Esophagus muscularis mucosa (tissue), 4 donors: ENCODE results near the gene CLINT1. TPM values are rescaled to one million over a fixed set of nuclear protein-coding genes. Genes with fewer than 3 reads are reported as not detected.

ENCODE experiments used
- DNase-seq: peaks from one replicate; pipeline ENCODE4 v3.0.0-alpha.2; 2017; ENCODE audit errors: extremely low spot score
- H3K27ac ChIP-seq, 4 donors: fragments of 200-600 bp; sonication (generic); replicated peaks in 1 of 4; 1 replicate in 3 of 4; 2 replicates in 1 of 4; pipeline ENCODE4 v1.5.1; 2016 to 2019; ENCODE audit warnings: mild to moderate bottlenecking in 1 of 4
- H3K27me3 ChIP-seq, 4 donors: fragments of 200-600 bp; sonication (generic); one replicate each; pipeline versions ENCODE4 v1.5.1 to v1.6.0; 2016 to 2019
- H3K36me3 ChIP-seq, 4 donors: fragments of 200-600 bp; sonication (generic); one replicate each; pipeline ENCODE4 v1.5.1; 2016 to 2019
- H3K4me1 ChIP-seq, 4 donors: fragments of 200-600 bp; sonication (generic); one replicate each; pipeline ENCODE4 v1.5.1; 2016 to 2019
- H3K4me3 ChIP-seq, 4 donors: fragments of 200-600 bp; sonication (generic); 1 replicate in 2 of 4; 2 replicates in 2 of 4; pipeline ENCODE4 v1.5.1; 2016 to 2019; ENCODE audit warnings: mild to moderate bottlenecking in 4 of 4, moderate library complexity in 1 of 4
- H3K9me3 ChIP-seq, 4 donors: fragments of 200-600 bp; sonication (generic); 1 replicate in 3 of 4; 2 replicates in 1 of 4; pipeline ENCODE4 v1.5.1; 2016 to 2019
- EP300 ChIP-seq: sonication (generic); formaldehyde crosslinking; IDR thresholded peaks from one replicate; pipeline ENCODE4 v1.6.1; 2017; ENCODE audit warnings: antibody characterized with exemption
- POLR2A ChIP-seq: fragments of 450-650 bp; IDR thresholded peaks from one replicate; pipeline ENCODE4 v1.6.1; 2017; ENCODE audit warnings: antibody characterized with exemption, moderate library complexity, mild to moderate bottlenecking, low read depth
- POLR2AphosphoS5 ChIP-seq, 2 donors: sonication (generic); formaldehyde crosslinking; IDR thresholded peaks; one replicate each; pipeline ENCODE4 v1.6.1; 2017; ENCODE audit warnings: antibody characterized with exemption in 2 of 2
- WGBS: methylation state at CpG from one replicate; pipeline ENCODE4 v1.1.5; 2018; 5-methylcytosine and 5-hydroxymethylcytosine counted together
- intact Hi-C: fragments of 100-400 bp; cut with DNase I; formaldehyde crosslinking; loops from one replicate; pipeline ENCODE4 v1.15.1; 2023
- total RNA-seq, 4 donors: library from RNA; depleted of rRNA; stranded (reverse); fragments of >200 nt; gene quantifications; one replicate each; pipeline versions ENCODE4 v1.1.0 to v1.2.1, GENCODE V29; 2016
- TF ChIP-seq, protein P1 (sequence below), 3 experiments: fragments of 200-600 bp in 2 of 3; fragments of 450-650 bp in 1 of 3; sonication (generic) in 2 of 3; IDR thresholded peaks; one replicate each; pipeline ENCODE4 v1.5.1; 2017 to 2019; ENCODE audit warnings: antibody characterized with exemption in 3 of 3, mild to moderate bottlenecking in 2 of 3, moderate library complexity in 1 of 3

CLINT1 gene
- total RNA-seq, 4 donors from 2014 or later, result 84.3 to 118 (median 107) TPM

DNA sequence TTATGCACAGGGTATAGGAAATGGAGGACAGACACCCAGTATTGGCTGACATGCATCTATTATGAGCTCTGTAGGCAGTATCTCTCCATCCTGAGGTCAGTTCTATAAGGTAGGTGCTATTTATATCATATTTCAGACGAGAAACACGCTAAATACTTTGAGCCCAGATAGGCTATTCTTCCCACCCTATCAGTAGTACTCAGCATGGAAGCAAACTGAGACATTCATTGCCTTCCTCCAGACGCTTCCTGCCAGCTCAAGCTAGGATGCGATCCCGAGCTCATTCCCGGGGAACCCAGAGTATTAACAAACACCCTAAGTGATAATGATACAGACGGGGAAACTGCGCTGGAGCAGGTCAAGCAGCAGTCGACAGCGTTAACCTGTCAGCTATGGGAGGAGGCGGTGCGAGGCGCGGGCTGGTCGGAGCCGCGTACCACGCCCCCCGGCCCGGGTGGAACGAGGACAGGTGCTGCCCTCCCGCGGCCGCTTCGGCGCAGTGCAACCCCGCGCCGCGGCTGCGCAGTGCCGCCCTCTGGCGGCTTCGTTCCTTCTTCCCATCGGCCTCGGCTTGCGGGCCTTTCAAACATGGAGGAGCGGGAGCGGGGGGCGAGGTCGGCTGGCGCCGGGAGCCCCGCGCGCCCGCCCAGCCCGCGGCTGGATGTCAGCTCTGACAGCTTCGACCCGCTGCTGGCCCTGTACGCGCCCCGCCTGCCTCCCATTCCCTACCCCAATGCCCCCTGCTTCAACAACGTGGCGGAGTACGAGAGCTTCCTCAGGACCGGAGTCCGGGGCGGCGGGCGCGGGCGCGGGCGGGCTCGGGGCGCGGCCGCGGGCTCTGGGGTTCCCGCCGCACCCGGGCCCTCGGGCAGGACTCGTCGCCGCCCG is 115.5 kb downstream of the CLINT1 start, which contains the start of gene LSM11:
TSS of gene LSM11 (plus strand) at position 550 of the 888 bp plus-strand sequence. CDS start at position 589, 39 bp downstream.
- peaks cover 7 to 19% (median 11%) of the 10 kb centered on the region in 4 donors for H3K36me3 ChIP-seq
- peak; percentile 97 for DNase-seq
- peaks cover 11 to 48% (median 45%) of the 10 kb centered on the region in 4 donors for H3K4me1 ChIP-seq
- peak within 1 kb of the TSS; percentile 88 to 99 (median 95) for H3K4me3 ChIP-seq
- H3K9me3 ChIP-seq, result no peaks in the 10 kb centered on the region
- H3K27me3 ChIP-seq, result no peaks in the 10 kb centered on the region
- 0% methylated on average over 6 of the region's 79 CpGs for WGBS
- peak within 1 kb of the TSS; percentile 89 to 96 (median 92) for H3K27ac ChIP-seq
- TF ChIP-seq POLR2AphosphoS5 (IDR thresholded peaks at IDR 0.05) (peak; percentile 81 to 86), POLR2A (no peak)
- TF ChIP-seq, protein P1, sequence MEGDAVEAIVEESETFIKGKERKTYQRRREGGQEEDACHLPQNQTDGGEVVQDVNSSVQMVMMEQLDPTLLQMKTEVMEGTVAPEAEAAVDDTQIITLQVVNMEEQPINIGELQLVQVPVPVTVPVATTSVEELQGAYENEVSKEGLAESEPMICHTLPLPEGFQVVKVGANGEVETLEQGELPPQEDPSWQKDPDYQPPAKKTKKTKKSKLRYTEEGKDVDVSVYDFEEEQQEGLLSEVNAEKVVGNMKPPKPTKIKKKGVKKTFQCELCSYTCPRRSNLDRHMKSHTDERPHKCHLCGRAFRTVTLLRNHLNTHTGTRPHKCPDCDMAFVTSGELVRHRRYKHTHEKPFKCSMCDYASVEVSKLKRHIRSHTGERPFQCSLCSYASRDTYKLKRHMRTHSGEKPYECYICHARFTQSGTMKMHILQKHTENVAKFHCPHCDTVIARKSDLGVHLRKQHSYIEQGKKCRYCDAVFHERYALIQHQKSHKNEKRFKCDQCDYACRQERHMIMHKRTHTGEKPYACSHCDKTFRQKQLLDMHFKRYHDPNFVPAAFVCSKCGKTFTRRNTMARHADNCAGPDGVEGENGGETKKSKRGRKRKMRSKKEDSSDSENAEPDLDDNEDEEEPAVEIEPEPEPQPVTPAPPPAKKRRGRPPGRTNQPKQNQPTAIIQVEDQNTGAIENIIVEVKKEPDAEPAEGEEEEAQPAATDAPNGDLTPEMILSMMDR (IDR thresholded peaks at IDR 0.05), result peak in 2 of 3 experiments; percentile 99
- intact Hi-C loops, result loop anchor here (10.0 kb wide), 2 partner anchors 179 to 379 kb away; no protein-coding TSS in a partner anchor

- Histone ChIP-seq H3K4me3 (no peak overlapping the region), H3K27ac (no peak overlapping the region), H3K9me3 (no peaks in the 10 kb centered on the region), H3K4me1 (peaks cover 11 to 25% (median 22%) of the 10 kb centered on the region in 4 donors), H3K36me3 (peaks cover 18 to 42% (median 31%) of the 10 kb centered on the region in 4 donors), H3K27me3 (no peaks in the 10 kb centered on the region)
- WGBS, result 70% methylated on average over 4 of the region's 4 CpGs
- intact Hi-C loops, result loop anchor here (10.0 kb wide), 2 partner anchors 176 to 376 kb away; no protein-coding TSS in a partner anchor
- TF ChIP-seq POLR2AphosphoS5 (IDR thresholded peaks at IDR 0.05) (no peak), POLR2A (no peak), EP300 (no peak)
- TF ChIP-seq, protein P1 (IDR thresholded peaks at IDR 0.05), result no peak
- DNase-seq, result no peak
Observed at GRCh38 chr5:157741131-157741530, 117.8 kb downstream of the CLINT1 start.

- 53% methylated on average over 3 of the region's 3 CpGs for WGBS
- H3K9me3 ChIP-seq, result no peaks in the 10 kb centered on the region
- no peak overlapping the region for H3K27ac ChIP-seq
- H3K4me3 ChIP-seq, result no peak overlapping the region
- peaks cover 11 to 16% (median 13%) of the 10 kb centered on the region in 4 donors for H3K4me1 ChIP-seq
- intact Hi-C loops, result loop anchor here (10.0 kb wide), 2 partner anchors 175 to 375 kb away; no protein-coding TSS in a partner anchor
- TF ChIP-seq, protein P1 (IDR thresholded peaks at IDR 0.05), result peak in 2 of 3 experiments; percentile 21 to 43
- no peak for TF ChIP-seq POLR2A
- TF ChIP-seq POLR2AphosphoS5 (IDR thresholded peaks at IDR 0.05), result no peak
- TF ChIP-seq EP300, result no peak
- no peak for DNase-seq
- H3K36me3 ChIP-seq, result peaks cover 25 to 51% (median 40%) of the 10 kb centered on the region in 4 donors
- H3K27me3 ChIP-seq, result no peaks in the 10 kb centered on the region
Observed at GRCh38 chr5:157740229-157740610, 118.7 kb downstream of the CLINT1 start.

DNA sequence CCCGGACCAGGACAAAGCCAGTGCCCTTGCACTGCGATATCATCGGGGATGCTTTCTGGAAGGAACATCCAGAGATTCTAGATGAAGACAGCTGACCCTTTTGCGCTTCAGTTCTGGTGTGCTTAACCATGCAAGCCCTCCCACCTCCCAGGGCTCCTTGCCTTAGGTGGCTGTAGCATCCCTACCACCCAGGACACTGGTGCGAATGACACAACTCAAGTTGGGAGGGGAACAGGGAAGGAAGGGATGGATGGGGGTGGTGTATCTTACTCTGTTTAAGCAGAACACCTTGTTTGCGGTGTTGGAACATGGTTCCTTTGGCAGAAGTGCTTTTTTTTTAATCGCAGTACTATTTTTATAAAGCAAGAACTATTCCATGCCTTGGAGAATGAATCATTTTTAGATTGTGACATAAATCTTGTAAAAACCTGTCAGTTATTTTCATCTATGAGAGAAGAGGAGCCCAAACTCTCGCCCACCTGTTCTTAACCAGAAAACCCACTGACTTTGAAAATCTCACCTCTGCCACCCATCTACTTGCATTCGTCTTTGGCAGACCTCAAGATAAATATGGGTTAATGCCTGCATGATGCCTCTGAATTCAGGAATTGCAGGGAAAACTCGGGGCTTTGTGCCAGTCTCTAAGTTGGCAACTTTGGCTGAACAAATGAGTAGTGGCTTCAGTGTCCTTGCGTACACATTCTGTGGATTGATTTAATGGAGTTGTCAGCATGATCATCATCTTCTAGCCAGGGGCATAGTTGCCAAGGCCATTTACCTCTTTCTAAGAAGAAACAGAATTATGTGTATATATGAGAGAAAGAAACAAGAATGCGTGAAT is 119.3 kb downstream of the CLINT1 start:
- DNase-seq, result peak; percentile 68
- no peak overlapping the region for H3K27ac ChIP-seq
- no peaks in the 10 kb centered on the region for H3K27me3 ChIP-seq
- no peak overlapping the region for H3K4me3 ChIP-seq
- TF ChIP-seq EP300 (no peak), POLR2AphosphoS5 (IDR thresholded peaks at IDR 0.05) (no peak), POLR2A (no peak)
- TF ChIP-seq, protein P1 (IDR thresholded peaks at IDR 0.05), result no peak
- intact Hi-C loops, result loop anchor here (10.0 kb wide), 2 partner anchors 175 to 375 kb away; no protein-coding TSS in a partner anchor
- peaks cover 6 to 10% (median 8%) of the 10 kb centered on the region in 4 donors for H3K4me1 ChIP-seq
- H3K9me3 ChIP-seq, result no peaks in the 10 kb centered on the region
- WGBS, result 86% methylated on average over 12 of the region's 12 CpGs
- peaks cover 31 to 57% (median 43%) of the 10 kb centered on the region in 4 donors for H3K36me3 ChIP-seq
